Activated naive CD4-positive, alpha-beta T cell treated with anti-CD3 and anti-CD28 coated beads for 36 hours (primary cell): ENCODE measurements around the gene GRIA4. TPM values are rescaled to one million over a fixed set of nuclear protein-coding genes. Genes with fewer than 3 reads are reported as not detected.

ENCODE experiments used
- CTCF ChIA-PET: fragments of 350-600 bp; sonication (Branson Sonifier 250); formaldehyde crosslinking; loops from one replicate; lab custom pipeline; 2021; ENCODE audit warnings: antibody characterized with exemption; lab: Charles Lee
- DNase-seq: peaks from one replicate; pipeline ENCODE4 v3.0.0-alpha.2; 2020
- H3K27ac Mint-ChIP-seq: one replicate; pipeline ENCODE4 v1.8.0; 2021; ENCODE audit warnings: mild to moderate bottlenecking, mixed read lengths
- H3K27me3 Mint-ChIP-seq: one replicate; pipeline ENCODE4 v1.8.0; 2021; ENCODE audit warnings: low read depth, mixed read lengths
- H3K36me3 Mint-ChIP-seq: one replicate; pipeline ENCODE4 v1.8.0; 2021; ENCODE audit warnings: low read depth, mixed read lengths
- H3K4me1 Mint-ChIP-seq: one replicate; pipeline ENCODE4 v1.8.0; 2021; ENCODE audit warnings: low read depth, mixed read lengths
- H3K4me3 Mint-ChIP-seq: one replicate; pipeline ENCODE4 v1.8.0; 2021; ENCODE audit warnings: mild to moderate bottlenecking, moderate library complexity, mixed read lengths
- H3K9me3 Mint-ChIP-seq: one replicate; pipeline ENCODE4 v1.8.0; 2021; ENCODE audit warnings: mixed read lengths
- intact Hi-C: fragments of 100-400 bp; cut with micrococcal nuclease; formaldehyde crosslinking; loops from one replicate; pipeline ENCODE4 v1.15.1; 2023
- total RNA-seq, 2 experiments: library from RNA; stranded (reverse); gene quantifications; one replicate each; pipeline ENCODE4 v1.2.3, GENCODE V29; 2021

Gene GRIA4
- total RNA-seq, 2 experiments from 2014 or later, result not detected

GRCh38 chr11:105923252-105923651 lies 313.4 kb downstream of the GRIA4 start:
- Mint-ChIP-seq H3K27ac (no peak overlapping the region), H3K27me3 (peaks cover 2% of the 10 kb centered on the region), H3K4me3 (no peak overlapping the region), H3K4me1 (no peaks in the 10 kb centered on the region), H3K9me3 (no peaks in the 10 kb centered on the region), H3K36me3 (no peaks in the 10 kb centered on the region)
- intact Hi-C loops, result no loop called here
- CTCF ChIA-PET, result no interaction called here
- no peak for DNase-seq

GRCh38 chr11:105923807-105924206 lies 313.9 kb downstream of the GRIA4 start:
- intact Hi-C loops, result no loop called here
- no peaks in the 10 kb centered on the region for H3K4me1 Mint-ChIP-seq
- no peak overlapping the region for H3K27ac Mint-ChIP-seq
- CTCF ChIA-PET, result no interaction called here
- peaks cover 2% of the 10 kb centered on the region for H3K27me3 Mint-ChIP-seq
- no peaks in the 10 kb centered on the region for H3K9me3 Mint-ChIP-seq
- no peak overlapping the region for H3K4me3 Mint-ChIP-seq
- H3K36me3 Mint-ChIP-seq, result no peaks in the 10 kb centered on the region
- DNase-seq, result no peak

- H3K4me3 Mint-ChIP-seq, result no peak overlapping the region
- no peaks in the 10 kb centered on the region for H3K4me1 Mint-ChIP-seq
- no peak for DNase-seq
- no peaks in the 10 kb centered on the region for H3K36me3 Mint-ChIP-seq
- H3K27me3 Mint-ChIP-seq, result peaks cover 2% of the 10 kb centered on the region
- no peaks in the 10 kb centered on the region for H3K9me3 Mint-ChIP-seq
- CTCF ChIA-PET, result no interaction called here
- H3K27ac Mint-ChIP-seq, result no peak overlapping the region
- intact Hi-C loops, result no loop called here
Measured at GRCh38 chr11:105929084-105929955, 319.4 kb downstream of the GRIA4 start.

GRCh38 chr11:105933695-105934094 lies 323.8 kb downstream of the GRIA4 start:
- Mint-ChIP-seq H3K27me3 (no peaks in the 10 kb centered on the region), H3K9me3 (no peaks in the 10 kb centered on the region), H3K4me3 (no peak overlapping the region), H3K27ac (no peak overlapping the region), H3K4me1 (no peaks in the 10 kb centered on the region), H3K36me3 (no peaks in the 10 kb centered on the region)
- DNase-seq, result no peak
- CTCF ChIA-PET, result no interaction called here
- intact Hi-C loops, result no loop called here

GRCh38 chr11:105935791-105936190 lies 325.9 kb downstream of the GRIA4 start:
- intact Hi-C loops, result no loop called here
- Mint-ChIP-seq H3K36me3 (no peaks in the 10 kb centered on the region), H3K9me3 (no peaks in the 10 kb centered on the region), H3K27me3 (no peaks in the 10 kb centered on the region), H3K4me3 (no peak overlapping the region), H3K4me1 (no peaks in the 10 kb centered on the region), H3K27ac (no peak overlapping the region)
- no peak for DNase-seq
- CTCF ChIA-PET, result no interaction called here

GRCh38 chr11:105937331-105937730 lies 327.5 kb downstream of the GRIA4 start:
- no peak overlapping the region for H3K27ac Mint-ChIP-seq
- intact Hi-C loops, result no loop called here
- H3K9me3 Mint-ChIP-seq, result no peaks in the 10 kb centered on the region
- H3K27me3 Mint-ChIP-seq, result no peaks in the 10 kb centered on the region
- no peak overlapping the region for H3K4me3 Mint-ChIP-seq
- no peaks in the 10 kb centered on the region for H3K36me3 Mint-ChIP-seq
- no peaks in the 10 kb centered on the region for H3K4me1 Mint-ChIP-seq
- DNase-seq, result no peak
- CTCF ChIA-PET, result no interaction called here

GRCh38 chr11:105937738-105938137 lies 327.9 kb downstream of the GRIA4 start:
- H3K4me3 Mint-ChIP-seq, result no peak overlapping the region
- intact Hi-C loops, result no loop called here

GRCh38 chr11:105942921-105943320 lies 333.0 kb downstream of the GRIA4 start:
- Mint-ChIP-seq H3K4me1 (no peaks in the 10 kb centered on the region), H3K27ac (no peak overlapping the region), H3K36me3 (no peaks in the 10 kb centered on the region), H3K27me3 (peaks cover 5% of the 10 kb centered on the region), H3K9me3 (no peaks in the 10 kb centered on the region), H3K4me3 (no peak overlapping the region)
- no peak for DNase-seq
- intact Hi-C loops, result no loop called here
- CTCF ChIA-PET, result no interaction called here

More at GRCh38 chr11:105937738-105938137, 327.9 kb downstream of the GRIA4 start:
- no peaks in the 10 kb centered on the region for H3K4me1 Mint-ChIP-seq
- H3K27me3 Mint-ChIP-seq, result no peaks in the 10 kb centered on the region
- DNase-seq, result no peak
- H3K36me3 Mint-ChIP-seq, result no peaks in the 10 kb centered on the region
- H3K27ac Mint-ChIP-seq, result no peak overlapping the region
- H3K9me3 Mint-ChIP-seq, result no peaks in the 10 kb centered on the region
- CTCF ChIA-PET, result no interaction called here

- Mint-ChIP-seq H3K27ac (no peak overlapping the region), H3K27me3 (peaks cover 7% of the 10 kb centered on the region), H3K9me3 (no peaks in the 10 kb centered on the region), H3K4me3 (no peak overlapping the region), H3K36me3 (no peaks in the 10 kb centered on the region), H3K4me1 (no peaks in the 10 kb centered on the region)
- DNase-seq, result no peak
- CTCF ChIA-PET, result interaction anchor here (1.3 kb wide), 1 partner anchor 8 kb away, joined by 5 read pairs; no protein-coding TSS in a partner anchor
- intact Hi-C loops, result no loop called here
Measured at GRCh38 chr11:105948918-105949590, 339.2 kb downstream of the GRIA4 start.

- CTCF ChIA-PET, result no interaction called here
- Mint-ChIP-seq H3K27me3 (peaks cover 5% of the 10 kb centered on the region), H3K27ac (no peak overlapping the region), H3K36me3 (no peaks in the 10 kb centered on the region), H3K4me1 (no peaks in the 10 kb centered on the region), H3K9me3 (peaks cover 15% of the 10 kb centered on the region), H3K4me3 (no peak overlapping the region)
- DNase-seq, result no peak
- intact Hi-C loops, result no loop called here
Measured at GRCh38 chr11:105953886-105954285, 344.0 kb downstream of the GRIA4 start.

- Mint-ChIP-seq H3K36me3 (no peaks in the 10 kb centered on the region), H3K4me1 (no peaks in the 10 kb centered on the region)
- CTCF ChIA-PET, result no interaction called here
Measured at GRCh38 chr11:105960252-105961245, 350.7 kb downstream of the GRIA4 start.

More at GRCh38 chr11:105960252-105961245, 350.7 kb downstream of the GRIA4 start:
- intact Hi-C loops, result no loop called here
- H3K27ac Mint-ChIP-seq, result no peak overlapping the region
- no peak for DNase-seq
- peaks cover 15% of the 10 kb centered on the region for H3K9me3 Mint-ChIP-seq
- no peak overlapping the region for H3K4me3 Mint-ChIP-seq
- peaks cover 5% of the 10 kb centered on the region for H3K27me3 Mint-ChIP-seq
